Measurements from ENCODE around the gene ADORA2B.

DNA sequence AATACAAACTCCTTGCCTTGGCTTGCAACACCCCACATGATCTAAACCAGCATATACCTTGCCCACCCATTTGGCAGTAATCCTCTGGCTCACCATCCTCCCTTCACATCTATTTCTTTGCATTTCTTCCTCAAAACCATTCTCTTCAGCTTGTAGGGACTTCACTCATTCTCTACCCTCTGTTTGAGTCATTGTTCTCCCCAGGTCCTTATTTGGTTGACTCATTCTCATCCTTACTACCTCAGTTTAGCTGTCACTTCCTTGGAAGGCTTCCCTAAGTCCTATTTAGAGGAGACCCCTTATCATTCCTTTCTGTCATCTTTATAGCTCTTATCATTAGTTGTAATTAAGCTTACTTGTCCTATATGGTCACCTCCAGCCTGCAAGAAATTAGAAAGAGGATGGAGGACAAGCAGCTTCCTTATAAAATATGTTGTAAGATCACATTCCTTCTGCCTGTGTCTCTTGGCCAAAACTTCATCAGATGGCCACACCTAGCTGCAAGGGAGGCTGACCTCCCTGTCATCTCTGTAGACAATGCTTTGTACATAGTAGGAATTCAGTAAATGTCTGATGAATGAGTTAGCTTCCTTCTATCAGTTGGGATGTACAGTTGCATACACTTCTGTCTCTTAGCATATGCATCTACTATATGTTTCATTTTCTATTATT is 56.4 kb downstream of the ADORA2B start:
- TF ChIP-seq, protein P1, sequence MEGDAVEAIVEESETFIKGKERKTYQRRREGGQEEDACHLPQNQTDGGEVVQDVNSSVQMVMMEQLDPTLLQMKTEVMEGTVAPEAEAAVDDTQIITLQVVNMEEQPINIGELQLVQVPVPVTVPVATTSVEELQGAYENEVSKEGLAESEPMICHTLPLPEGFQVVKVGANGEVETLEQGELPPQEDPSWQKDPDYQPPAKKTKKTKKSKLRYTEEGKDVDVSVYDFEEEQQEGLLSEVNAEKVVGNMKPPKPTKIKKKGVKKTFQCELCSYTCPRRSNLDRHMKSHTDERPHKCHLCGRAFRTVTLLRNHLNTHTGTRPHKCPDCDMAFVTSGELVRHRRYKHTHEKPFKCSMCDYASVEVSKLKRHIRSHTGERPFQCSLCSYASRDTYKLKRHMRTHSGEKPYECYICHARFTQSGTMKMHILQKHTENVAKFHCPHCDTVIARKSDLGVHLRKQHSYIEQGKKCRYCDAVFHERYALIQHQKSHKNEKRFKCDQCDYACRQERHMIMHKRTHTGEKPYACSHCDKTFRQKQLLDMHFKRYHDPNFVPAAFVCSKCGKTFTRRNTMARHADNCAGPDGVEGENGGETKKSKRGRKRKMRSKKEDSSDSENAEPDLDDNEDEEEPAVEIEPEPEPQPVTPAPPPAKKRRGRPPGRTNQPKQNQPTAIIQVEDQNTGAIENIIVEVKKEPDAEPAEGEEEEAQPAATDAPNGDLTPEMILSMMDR (IDR thresholded peaks at IDR 0.05; ENCODE audit: insufficient read depth, low read length): no peak
- TF ChIP-seq, protein P2, sequence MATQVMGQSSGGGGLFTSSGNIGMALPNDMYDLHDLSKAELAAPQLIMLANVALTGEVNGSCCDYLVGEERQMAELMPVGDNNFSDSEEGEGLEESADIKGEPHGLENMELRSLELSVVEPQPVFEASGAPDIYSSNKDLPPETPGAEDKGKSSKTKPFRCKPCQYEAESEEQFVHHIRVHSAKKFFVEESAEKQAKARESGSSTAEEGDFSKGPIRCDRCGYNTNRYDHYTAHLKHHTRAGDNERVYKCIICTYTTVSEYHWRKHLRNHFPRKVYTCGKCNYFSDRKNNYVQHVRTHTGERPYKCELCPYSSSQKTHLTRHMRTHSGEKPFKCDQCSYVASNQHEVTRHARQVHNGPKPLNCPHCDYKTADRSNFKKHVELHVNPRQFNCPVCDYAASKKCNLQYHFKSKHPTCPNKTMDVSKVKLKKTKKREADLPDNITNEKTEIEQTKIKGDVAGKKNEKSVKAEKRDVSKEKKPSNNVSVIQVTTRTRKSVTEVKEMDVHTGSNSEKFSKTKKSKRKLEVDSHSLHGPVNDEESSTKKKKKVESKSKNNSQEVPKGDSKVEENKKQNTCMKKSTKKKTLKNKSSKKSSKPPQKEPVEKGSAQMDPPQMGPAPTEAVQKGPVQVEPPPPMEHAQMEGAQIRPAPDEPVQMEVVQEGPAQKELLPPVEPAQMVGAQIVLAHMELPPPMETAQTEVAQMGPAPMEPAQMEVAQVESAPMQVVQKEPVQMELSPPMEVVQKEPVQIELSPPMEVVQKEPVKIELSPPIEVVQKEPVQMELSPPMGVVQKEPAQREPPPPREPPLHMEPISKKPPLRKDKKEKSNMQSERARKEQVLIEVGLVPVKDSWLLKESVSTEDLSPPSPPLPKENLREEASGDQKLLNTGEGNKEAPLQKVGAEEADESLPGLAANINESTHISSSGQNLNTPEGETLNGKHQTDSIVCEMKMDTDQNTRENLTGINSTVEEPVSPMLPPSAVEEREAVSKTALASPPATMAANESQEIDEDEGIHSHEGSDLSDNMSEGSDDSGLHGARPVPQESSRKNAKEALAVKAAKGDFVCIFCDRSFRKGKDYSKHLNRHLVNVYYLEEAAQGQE (IDR thresholded peaks at IDR 0.05; ENCODE audit: insufficient replicate concordance, low read depth): no peak
- TF ChIP-seq POLR2AphosphoS5 (IDR thresholded peaks at IDR 0.05; ENCODE audit: low read depth): no peak
- no peak for TF ChIP-seq GABPA (IDR thresholded peaks at IDR 0.05; ENCODE audit: low read depth)
- TF ChIP-seq SPI1 (IDR thresholded peaks at IDR 0.05; ENCODE audit: borderline replicate concordance, low read depth): no peak
